HEK293T (cell line): ENCODE measurements around the gene TOP3A.
"Not testable (repeated sequence)": the region's sequence is repeated elsewhere in the genome, so short reads cannot be mapped to it uniquely, and the experiment has no call there.

Experiments
- CTBP1 ChIP-seq: fragments of 450-650 bp; IDR thresholded peaks from 2 replicates; pipeline ENCODE4 v1.6.1; 2016; ENCODE audit warnings: borderline replicate concordance
- FOXA1 ChIP-seq: fragments of 450-650 bp; IDR thresholded peaks from 2 replicates; pipeline ENCODE4 v1.6.1; 2016; ENCODE audit warnings: mild to moderate bottlenecking
- FOXM1 ChIP-seq: fragments of 450-650 bp; IDR thresholded peaks from 2 replicates; pipeline ENCODE4 v1.6.1; 2017; ENCODE audit warnings: mild to moderate bottlenecking, borderline replicate concordance
- HDGF ChIP-seq: fragments of 450-650 bp; IDR thresholded peaks from 2 replicates; pipeline ENCODE4 v1.6.1; 2017; ENCODE audit warnings: antibody characterized with exemption, borderline replicate concordance
- NFRKB ChIP-seq: fragments of 450-650 bp; IDR thresholded peaks from 2 replicates; pipeline ENCODE4 v1.6.1; 2016; ENCODE audit warnings: mild to moderate bottlenecking, moderate library complexity
- SP1 ChIP-seq: fragments of 450-650 bp; IDR thresholded peaks from 2 replicates; pipeline ENCODE4 v1.6.1; 2017
- TARDBP ChIP-seq: fragments of 450-650 bp; IDR thresholded peaks from 2 replicates; pipeline ENCODE4 v1.6.1; 2016

DNA sequence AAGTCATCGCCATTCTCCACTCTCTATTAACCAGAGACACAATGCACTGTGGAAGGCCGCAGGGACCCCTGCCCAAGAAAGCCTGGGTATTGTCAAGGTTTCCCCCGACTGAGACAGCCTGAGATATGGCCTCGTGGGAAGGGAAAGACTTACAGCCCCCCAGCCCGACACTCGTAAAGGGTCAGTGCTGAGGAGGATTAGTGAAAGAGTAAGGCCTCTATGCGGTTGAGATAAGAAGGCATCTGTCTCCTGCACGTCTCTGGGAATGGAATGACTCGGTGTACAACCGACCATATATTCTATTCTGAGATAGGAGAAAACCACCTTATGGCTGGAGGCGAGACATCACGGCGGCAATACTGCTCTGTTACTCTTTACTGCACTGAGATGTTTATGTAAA lies 11.6 kb downstream of the TOP3A start:
- not testable (repeated sequence) for TF ChIP-seq NFRKB, CTBP1, SP1, FOXA1, TARDBP, HDGF, FOXM1
